WI38 (cell line): ENCODE measurements around the gene BBOF1.

Experiments
- H3K4me3 ChIP-seq: 2 replicates; pipeline ENCODE4 v1.5.1; 2011; ENCODE audit warnings: low read depth, mild to moderate bottlenecking, control low read depth, low read length
- TF ChIP-seq, protein P1 (sequence below): IDR thresholded peaks from 2 replicates; pipeline ENCODE4 v1.5.1; 2012; ENCODE audit warnings: low read depth, mild to moderate bottlenecking, control low read depth, low read length

BBOF1 gene

DNA sequence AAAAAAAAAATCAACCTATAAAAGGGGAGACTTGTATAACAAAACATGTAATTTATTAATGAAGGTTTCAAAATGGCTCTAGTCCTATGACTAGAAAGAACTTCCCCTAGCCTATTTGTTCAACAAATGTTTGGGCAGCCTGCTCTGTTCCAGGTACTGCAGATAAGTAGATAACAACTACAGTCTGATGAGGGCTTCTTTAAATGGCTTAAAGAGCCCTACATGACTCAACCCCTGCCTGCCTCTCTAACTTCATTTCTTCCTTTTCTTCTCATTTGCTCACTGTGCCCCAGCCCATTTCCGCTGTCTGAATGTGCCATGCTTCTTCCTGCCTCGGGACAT lies 43.6 kb downstream of the BBOF1 start:
- H3K4me3 ChIP-seq = no peak overlapping the region
- TF ChIP-seq, protein P1, sequence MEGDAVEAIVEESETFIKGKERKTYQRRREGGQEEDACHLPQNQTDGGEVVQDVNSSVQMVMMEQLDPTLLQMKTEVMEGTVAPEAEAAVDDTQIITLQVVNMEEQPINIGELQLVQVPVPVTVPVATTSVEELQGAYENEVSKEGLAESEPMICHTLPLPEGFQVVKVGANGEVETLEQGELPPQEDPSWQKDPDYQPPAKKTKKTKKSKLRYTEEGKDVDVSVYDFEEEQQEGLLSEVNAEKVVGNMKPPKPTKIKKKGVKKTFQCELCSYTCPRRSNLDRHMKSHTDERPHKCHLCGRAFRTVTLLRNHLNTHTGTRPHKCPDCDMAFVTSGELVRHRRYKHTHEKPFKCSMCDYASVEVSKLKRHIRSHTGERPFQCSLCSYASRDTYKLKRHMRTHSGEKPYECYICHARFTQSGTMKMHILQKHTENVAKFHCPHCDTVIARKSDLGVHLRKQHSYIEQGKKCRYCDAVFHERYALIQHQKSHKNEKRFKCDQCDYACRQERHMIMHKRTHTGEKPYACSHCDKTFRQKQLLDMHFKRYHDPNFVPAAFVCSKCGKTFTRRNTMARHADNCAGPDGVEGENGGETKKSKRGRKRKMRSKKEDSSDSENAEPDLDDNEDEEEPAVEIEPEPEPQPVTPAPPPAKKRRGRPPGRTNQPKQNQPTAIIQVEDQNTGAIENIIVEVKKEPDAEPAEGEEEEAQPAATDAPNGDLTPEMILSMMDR = no peak

DNA sequence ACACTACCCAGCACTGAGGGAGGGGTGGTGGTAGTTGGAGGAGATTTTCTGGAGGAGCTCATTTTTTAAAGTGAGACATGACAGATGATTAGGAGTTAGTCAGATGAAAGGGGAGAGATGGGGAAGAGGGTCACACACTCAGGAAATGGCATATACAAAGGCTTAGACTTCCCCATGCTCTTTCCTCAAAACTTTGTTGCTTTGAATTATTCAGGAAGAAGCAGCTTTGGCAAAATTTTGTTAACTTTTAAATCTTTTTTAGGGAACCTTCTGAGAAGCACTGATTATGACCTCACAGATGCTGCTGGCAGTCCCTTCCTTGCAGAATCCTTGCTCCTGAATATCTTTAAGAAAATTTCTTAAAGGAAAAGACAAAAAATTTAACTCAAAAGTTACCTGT lies 45.3 kb downstream of the BBOF1 start:
- no peak overlapping the region for H3K4me3 ChIP-seq
- TF ChIP-seq, protein P1 = no peak

DNA sequence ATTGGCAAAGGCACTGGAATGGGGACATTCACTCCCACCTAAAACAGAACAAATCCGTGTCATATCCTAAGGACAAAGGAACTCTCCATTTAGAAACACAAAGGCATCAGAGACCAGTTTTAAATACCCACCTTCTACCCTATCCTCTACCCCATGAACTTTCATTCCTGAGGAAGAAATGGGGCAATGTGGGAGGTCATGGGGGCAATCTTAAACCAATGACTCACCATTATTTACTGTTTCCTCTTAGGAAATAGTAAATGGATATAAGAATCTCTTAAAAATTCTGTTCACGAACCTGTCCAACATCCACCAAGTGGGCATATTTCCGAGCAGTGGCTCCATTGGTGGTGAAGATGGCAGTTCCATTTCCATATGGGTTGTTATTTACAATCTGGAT lies 45.7 kb downstream of the BBOF1 start:
- TF ChIP-seq, protein P1 = no peak
- H3K4me3 ChIP-seq = no peak overlapping the region

DNA sequence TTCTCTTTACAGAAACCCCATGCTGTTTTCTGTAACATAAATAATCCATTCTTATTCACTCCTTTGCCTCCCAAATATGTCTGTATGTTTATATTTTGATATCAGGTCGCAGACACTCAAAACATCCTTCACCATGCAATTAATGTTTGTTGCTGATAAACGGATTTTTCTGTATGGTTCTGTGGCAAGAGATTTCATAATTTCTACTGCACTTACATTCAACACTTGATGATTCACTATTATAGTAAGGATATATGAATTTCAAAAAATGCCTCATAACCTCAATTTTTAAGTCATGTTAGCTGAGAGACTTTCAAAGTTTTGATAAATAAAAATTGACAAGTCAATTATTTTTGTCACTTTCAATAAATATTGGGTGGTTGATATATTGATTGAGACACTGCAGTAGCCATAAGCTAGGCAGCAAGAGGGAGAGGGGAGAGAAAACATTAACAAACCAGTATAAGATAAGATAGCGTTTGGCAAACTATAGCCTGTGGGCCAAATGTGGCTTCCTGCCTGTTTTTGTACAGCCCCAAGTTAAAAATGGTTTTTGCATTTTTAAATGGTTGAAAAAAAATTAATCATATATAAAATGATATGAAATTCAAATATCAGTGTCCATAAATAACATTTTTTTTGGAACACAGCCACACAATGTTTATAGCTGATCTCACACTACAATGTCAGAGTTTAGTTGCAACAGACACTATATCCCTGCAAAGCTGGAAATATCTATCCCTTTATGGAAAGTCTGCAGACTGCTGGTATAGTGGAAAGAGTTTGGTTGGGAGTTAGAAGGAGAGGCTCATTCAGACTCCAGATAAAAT lies 46.8 kb downstream of the BBOF1 start:
- TF ChIP-seq, protein P1 = no peak
- no peak overlapping the region for H3K4me3 ChIP-seq

DNA sequence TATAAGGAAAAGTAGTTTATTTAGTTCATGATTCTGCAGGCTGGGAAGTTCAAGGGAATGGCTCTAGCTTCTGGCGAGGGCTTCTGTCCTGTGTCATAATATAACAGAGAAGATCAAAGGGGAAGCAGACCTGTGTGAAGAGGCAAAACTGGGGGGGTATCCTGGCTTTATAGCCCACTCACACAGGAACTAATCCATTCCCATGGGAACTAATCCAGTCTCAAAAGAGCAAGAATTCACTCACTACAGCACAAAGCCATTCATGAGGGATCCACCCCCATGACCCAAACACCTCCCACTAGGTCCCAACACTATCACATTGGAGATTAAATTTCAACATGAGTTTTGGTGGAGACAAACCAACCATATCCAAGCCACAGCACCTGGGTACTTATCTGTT lies 58.3 kb downstream of the BBOF1 start:
- H3K4me3 ChIP-seq = no peak overlapping the region
- TF ChIP-seq, protein P1 = no peak

DNA sequence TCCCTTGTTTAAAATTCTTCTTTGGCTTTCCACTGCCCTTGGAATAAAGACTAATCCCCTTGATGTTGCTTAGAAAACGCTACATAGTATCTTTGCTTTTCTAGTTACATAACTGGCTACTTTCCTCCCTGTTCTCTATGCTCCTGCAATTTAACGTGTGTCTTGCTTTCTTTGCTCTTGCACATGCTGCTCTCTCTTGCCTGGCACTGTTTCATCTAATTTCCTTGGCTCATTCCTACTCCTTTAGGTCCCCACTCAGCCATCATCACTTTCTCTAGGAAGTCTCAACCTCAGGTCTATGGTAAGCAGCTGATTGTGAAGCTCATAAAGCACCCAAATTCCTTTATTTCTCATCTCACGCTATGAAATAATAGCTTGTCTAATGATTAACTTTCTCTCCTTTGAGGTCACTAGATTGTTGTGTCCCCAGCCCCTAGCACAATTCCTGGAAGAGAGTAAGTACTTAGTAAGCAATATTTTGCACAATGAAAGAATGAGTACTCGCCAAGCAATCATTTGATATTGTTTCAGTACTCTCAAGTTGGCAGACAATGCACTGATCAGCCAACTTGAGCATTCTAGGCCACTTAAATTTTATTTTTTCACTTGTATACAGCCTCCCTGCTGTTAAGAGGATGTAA lies 61.8 kb downstream of the BBOF1 start:
- TF ChIP-seq, protein P1 = no peak
- no peak overlapping the region for H3K4me3 ChIP-seq

DNA sequence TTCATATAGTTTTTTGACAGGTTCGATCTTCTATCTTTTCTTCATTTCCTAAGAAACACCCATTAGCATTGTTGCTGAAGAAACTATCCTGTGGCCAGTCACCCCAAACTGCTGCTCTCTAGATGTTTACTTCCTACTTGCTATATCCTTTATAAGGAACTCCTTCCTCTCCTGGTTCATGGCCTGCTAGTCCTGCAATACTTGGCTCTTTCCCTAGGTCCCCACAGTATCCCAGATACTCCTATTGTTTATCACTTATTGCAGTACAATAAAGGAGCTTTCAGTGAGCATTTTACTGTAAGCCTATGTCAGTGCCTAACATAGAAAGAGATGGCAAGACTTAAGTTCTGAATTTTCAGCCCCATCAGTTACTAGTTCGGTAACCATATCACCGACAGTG lies 62.3 kb downstream of the BBOF1 start:
- TF ChIP-seq, protein P1 = no peak
- no peak overlapping the region for H3K4me3 ChIP-seq
